Caco-2 (cell line): ENCODE results near the gene MEX3A. TPM values are rescaled to one million over a fixed set of nuclear protein-coding genes. Genes with fewer than 3 reads are reported as not detected.

Source experiments
- BruUV-seq: library from RNA; stranded (reverse); fragments of 400-500 nt; replicated peaks from 2 replicates; lab custom pipeline; 2021; lab: Mats Ljungman, UMichigan
- CTCF ChIA-PET: fragments of 300-600 bp; sonication (Branson Sonifier 250); formaldehyde crosslinking; loops from one replicate; lab custom pipeline; 2022; ENCODE audit warnings: antibody characterized with exemption; lab: Charles Lee
- POLR2A ChIA-PET: fragments of 300-600 bp; sonication (Branson Sonifier 250); formaldehyde crosslinking; loops from one replicate; lab custom pipeline; 2022; ENCODE audit warnings: antibody characterized with exemption; lab: Charles Lee
- DNase-seq, 2 experiments: peaks; one replicate each; pipeline versions ENCODE4 v3.0.0 to v3.0.0-alpha.2; 2020 to 2022
- H3K27me3 ChIP-seq: replicated peaks from 2 replicates; pipeline ENCODE4 v1.6.0; 2011; ENCODE audit warnings: low read length; ENCODE audit not compliant: control insufficient read depth, insufficient read depth
- H3K36me3 ChIP-seq: 2 replicates; pipeline ENCODE4 v1.5.1; 2011; ENCODE audit warnings: low read length; ENCODE audit not compliant: control insufficient read depth, insufficient read depth
- H3K4me1 ChIP-seq: fragments of 250-450 bp; sonication (Bioruptor Pico); 2 replicates; pipeline ENCODE4 v1.5.1; 2020; ENCODE audit warnings: mild to moderate bottlenecking
- H3K4me3 ChIP-seq: 2 replicates; pipeline ENCODE4 v1.5.1; 2011; ENCODE audit warnings: low read depth, mild to moderate bottlenecking, control low read depth, low read length
- H3K9me3 ChIP-seq: fragments of 250-450 bp; sonication (Bioruptor Pico); 2 replicates; pipeline ENCODE4 v1.5.1; 2020; ENCODE audit warnings: mild to moderate bottlenecking, moderate library complexity
- H3K27ac Mint-ChIP-seq: one replicate; pipeline ENCODE4 v1.8.0; 2022; ENCODE audit warnings: mixed read lengths; ENCODE audit not compliant: unreplicated experiment
- H3K27me3 Mint-ChIP-seq: one replicate; pipeline ENCODE4 v1.8.0; 2022; ENCODE audit warnings: mixed read lengths; ENCODE audit not compliant: insufficient read depth, unreplicated experiment
- H3K36me3 Mint-ChIP-seq: one replicate; pipeline ENCODE4 v1.8.0; 2022; ENCODE audit warnings: mild to moderate bottlenecking, mixed read lengths; ENCODE audit not compliant: insufficient read depth, unreplicated experiment
- H3K4me1 Mint-ChIP-seq: one replicate; pipeline ENCODE4 v1.8.0; 2022; ENCODE audit warnings: low read depth, mixed read lengths; ENCODE audit not compliant: unreplicated experiment
- H3K4me3 Mint-ChIP-seq: one replicate; pipeline ENCODE4 v1.8.0; 2022; ENCODE audit warnings: mild to moderate bottlenecking, moderate library complexity, mixed read lengths; ENCODE audit not compliant: unreplicated experiment
- H3K9me3 Mint-ChIP-seq: one replicate; pipeline ENCODE4 v1.8.0; 2022; ENCODE audit warnings: mixed read lengths; ENCODE audit not compliant: unreplicated experiment
- intact Hi-C: fragments of 100-400 bp; cut with micrococcal nuclease; formaldehyde crosslinking; loops from one replicate; pipeline ENCODE4 v1.10.0; 2022; ENCODE audit not compliant: unreplicated experiment
- total RNA-seq: library from RNA; stranded (reverse); gene quantifications from 2 replicates; pipeline ENCODE4 v1.2.3, GENCODE V29; 2022
- TF ChIP-seq, protein P1 (sequence below), 2 experiments: fragments of 200-600 bp in 1 of 2; IDR thresholded peaks; 1 replicate in 1 of 2; 2 replicates in 1 of 2; pipeline versions ENCODE4 v1.5.1 to v1.8.0; 2011 to 2022; ENCODE audit warnings: antibody characterized with exemption in 1 of 2, control low read depth in 1 of 2, inconsistent platforms in 1 of 2, low read depth in 1 of 2, low read length in 1 of 2, mild to moderate bottlenecking in 1 of 2, moderate library complexity in 1 of 2; ENCODE audit not compliant: insufficient read depth in 1 of 2, severe bottlenecking in 1 of 2, unreplicated experiment in 1 of 2

Gene MEX3A
- total RNA-seq, 1 experiment from 2014 or later = 8.9 TPM

DNA sequence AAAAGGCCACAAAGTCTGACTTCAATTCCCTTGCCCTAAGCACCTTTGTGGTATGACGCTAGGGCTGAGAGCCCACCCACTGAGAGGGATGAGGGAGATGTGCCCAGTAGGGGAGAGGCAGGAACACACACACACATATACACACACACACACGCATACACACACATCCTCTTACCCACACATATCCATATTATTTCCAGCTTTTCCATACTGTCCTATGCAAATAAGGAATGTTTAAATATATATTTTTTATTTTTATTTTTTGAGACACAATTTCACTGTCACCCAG is 18.3 kb downstream of the MEX3A start:
- Histone ChIP-seq H3K9me3 (no peaks in the 10 kb centered on the region), H3K27me3 (no peaks in the 10 kb centered on the region), H3K4me1 (no peaks in the 10 kb centered on the region), H3K36me3 (peaks cover 3% of the 10 kb centered on the region; the same call in 1 of the 2 replicates), H3K4me3 (no peak overlapping the region)
- POLR2A ChIA-PET = no interaction called here
- TF ChIP-seq, protein P1, sequence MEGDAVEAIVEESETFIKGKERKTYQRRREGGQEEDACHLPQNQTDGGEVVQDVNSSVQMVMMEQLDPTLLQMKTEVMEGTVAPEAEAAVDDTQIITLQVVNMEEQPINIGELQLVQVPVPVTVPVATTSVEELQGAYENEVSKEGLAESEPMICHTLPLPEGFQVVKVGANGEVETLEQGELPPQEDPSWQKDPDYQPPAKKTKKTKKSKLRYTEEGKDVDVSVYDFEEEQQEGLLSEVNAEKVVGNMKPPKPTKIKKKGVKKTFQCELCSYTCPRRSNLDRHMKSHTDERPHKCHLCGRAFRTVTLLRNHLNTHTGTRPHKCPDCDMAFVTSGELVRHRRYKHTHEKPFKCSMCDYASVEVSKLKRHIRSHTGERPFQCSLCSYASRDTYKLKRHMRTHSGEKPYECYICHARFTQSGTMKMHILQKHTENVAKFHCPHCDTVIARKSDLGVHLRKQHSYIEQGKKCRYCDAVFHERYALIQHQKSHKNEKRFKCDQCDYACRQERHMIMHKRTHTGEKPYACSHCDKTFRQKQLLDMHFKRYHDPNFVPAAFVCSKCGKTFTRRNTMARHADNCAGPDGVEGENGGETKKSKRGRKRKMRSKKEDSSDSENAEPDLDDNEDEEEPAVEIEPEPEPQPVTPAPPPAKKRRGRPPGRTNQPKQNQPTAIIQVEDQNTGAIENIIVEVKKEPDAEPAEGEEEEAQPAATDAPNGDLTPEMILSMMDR (IDR thresholded peaks at IDR 0.05; ENCODE audit: insufficient read depth in 1 of 2, low read depth in 1 of 2, low read length in 1 of 2, severe bottlenecking in 1 of 2, unreplicated experiment in 1 of 2) = no peak
- CTCF ChIA-PET = interaction anchor here (0.5 to 0.6 kb wide), 4 partner anchors 44 to 322 kb away, joined by 3 to 4 read pairs (median 4); partner anchors contain the start of gene ARHGEF2
- H3K4me1 Mint-ChIP-seq = peaks cover 8% of the 10 kb centered on the region
- H3K9me3 Mint-ChIP-seq = no peaks in the 10 kb centered on the region
- H3K27ac Mint-ChIP-seq = no peak overlapping the region
- H3K4me3 Mint-ChIP-seq = no peak overlapping the region
- intact Hi-C loops = no loop called here
- DNase-seq = no peak
- H3K36me3 Mint-ChIP-seq = peaks cover 59% of the 10 kb centered on the region
- TSS peak; percentile 2 for BruUV-seq
- H3K27me3 Mint-ChIP-seq = no peaks in the 10 kb centered on the region

DNA sequence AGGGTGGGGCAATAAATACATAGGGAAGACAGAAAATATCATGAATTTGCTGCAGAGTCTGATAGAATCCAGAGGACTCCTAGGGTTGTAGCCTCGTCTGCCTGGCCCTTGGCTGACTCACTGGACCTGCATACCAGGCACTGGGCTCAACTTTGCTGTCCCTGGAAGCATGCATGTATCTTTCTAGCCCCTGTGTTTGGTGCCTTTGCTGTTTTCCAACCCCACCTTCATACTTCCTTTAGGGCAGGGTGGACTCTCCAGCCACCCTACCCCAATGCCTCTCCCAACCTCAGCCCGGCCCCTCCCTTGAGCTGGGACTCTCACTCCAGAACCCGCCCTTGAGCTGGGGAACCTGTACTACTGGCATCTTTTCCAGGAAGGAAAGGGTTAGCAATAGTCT is 20.1 kb downstream of the MEX3A start:
- peaks cover 8% of the 10 kb centered on the region for H3K4me1 Mint-ChIP-seq
- POLR2A ChIA-PET = no interaction called here
- peak overlapping the region; percentile 94 for H3K4me3 Mint-ChIP-seq
- peak overlapping the region; percentile 98 for H3K27ac Mint-ChIP-seq
- BruUV-seq = no TSS peak
- Histone ChIP-seq H3K36me3 (peaks cover 2% of the 10 kb centered on the region; the same call in 1 of the 2 replicates), H3K27me3 (no peaks in the 10 kb centered on the region), H3K4me3 (peak overlapping the region; percentile 47), H3K4me1 (no peaks in the 10 kb centered on the region), H3K9me3 (no peaks in the 10 kb centered on the region)
- H3K9me3 Mint-ChIP-seq = no peaks in the 10 kb centered on the region
- CTCF ChIA-PET = interaction anchor here (1.4 to 2.1 kb wide), 2 partner anchors 68 to 124 kb away, joined by 4 to 7 read pairs; no protein-coding TSS in a partner anchor
- H3K36me3 Mint-ChIP-seq = peaks cover 41% of the 10 kb centered on the region
- no peak for DNase-seq
- no peaks in the 10 kb centered on the region for H3K27me3 Mint-ChIP-seq
- intact Hi-C loops = no loop called here
- TF ChIP-seq, protein P1 (IDR thresholded peaks at IDR 0.05; ENCODE audit: insufficient read depth in 1 of 2, low read depth in 1 of 2, low read length in 1 of 2, severe bottlenecking in 1 of 2, unreplicated experiment in 1 of 2) = no peak

DNA sequence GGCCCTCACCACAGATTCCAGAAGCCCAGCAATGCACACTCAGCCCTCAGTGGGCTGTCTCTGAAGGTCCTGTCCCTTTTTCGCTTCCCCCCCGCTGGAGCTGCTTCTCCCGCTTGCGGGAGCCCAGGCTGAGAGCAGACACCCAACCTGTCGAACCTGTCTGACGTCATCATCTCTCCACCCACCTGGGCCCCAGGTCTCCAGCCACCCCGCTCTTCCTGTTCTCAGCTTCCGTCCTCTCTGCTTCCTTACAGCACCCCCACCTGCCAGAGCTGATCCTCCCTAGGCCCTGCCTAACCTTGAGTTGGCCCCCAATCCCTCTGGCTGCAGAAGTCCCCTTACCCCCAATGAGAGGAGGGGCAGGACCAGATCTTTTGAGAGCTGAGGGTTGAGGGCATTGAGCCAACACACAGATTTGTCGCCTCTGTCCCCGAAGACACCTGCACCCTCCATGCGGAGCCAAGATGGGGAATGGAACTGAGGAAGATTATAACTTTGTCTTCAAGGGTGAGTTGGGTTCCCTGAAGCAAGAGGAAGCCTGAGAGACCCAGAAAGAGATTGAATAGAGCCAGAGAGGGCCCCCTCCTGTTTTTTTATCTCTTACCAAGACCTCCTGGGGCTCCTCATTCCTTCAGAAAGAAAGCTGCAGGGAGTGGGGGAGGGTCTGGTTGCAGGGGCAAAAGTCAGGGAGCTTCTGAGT is 21.2 kb downstream of the MEX3A start, which contains the start of gene RAB25:
Gene RAB25 (plus strand): TSS at position 224 of the 700 bp plus-strand sequence. CDS start 241 bp downstream, at position 465.
- H3K27me3 Mint-ChIP-seq = no peaks in the 10 kb centered on the region
- TF ChIP-seq, protein P1 (IDR thresholded peaks at IDR 0.05; ENCODE audit: insufficient read depth in 1 of 2, low read depth in 1 of 2, low read length in 1 of 2, severe bottlenecking in 1 of 2, unreplicated experiment in 1 of 2) = no peak
- Histone ChIP-seq H3K27me3 (no peaks in the 10 kb centered on the region), H3K4me1 (no peaks in the 10 kb centered on the region; the same call in 1 of the 2 replicates), H3K9me3 (no peaks in the 10 kb centered on the region), H3K4me3 (peak within 1 kb of the TSS; percentile 47), H3K36me3 (peaks cover 2% of the 10 kb centered on the region; the same call in 1 of the 2 replicates)
- peaks cover 8% of the 10 kb centered on the region for H3K4me1 Mint-ChIP-seq
- intact Hi-C loops = no loop called here
- peak; percentile 91 to 93 for DNase-seq
- peaks cover 37% of the 10 kb centered on the region for H3K36me3 Mint-ChIP-seq
- ChIA-PET CTCF (interaction anchor here (1.4 to 2.1 kb wide), 2 partner anchors 69 to 123 kb away, joined by 4 to 7 read pairs; no protein-coding TSS in a partner anchor), POLR2A (interaction anchor here (0.6 to 1.6 kb wide), 4 partner anchors 10 to 69 kb away, joined by 3 to 5 read pairs (median 5); partner anchors contain the start of gene MEX3A)
- peak within 1 kb of the TSS; percentile 94 for H3K4me3 Mint-ChIP-seq
- peak within 1 kb of the TSS; percentile 98 for H3K27ac Mint-ChIP-seq
- BruUV-seq = TSS peak; percentile 73
- no peaks in the 10 kb centered on the region for H3K9me3 Mint-ChIP-seq
